GM21515 (cell line): ENCODE results near the gene LMAN2L.

Experiments used
- ATAC-seq: cut with Tn5 transposase; IDR thresholded peaks from one replicate; pipeline ENCODE4 v1.9.1; 2021; ENCODE audit not compliant: unreplicated experiment

LMAN2L gene, protein sequence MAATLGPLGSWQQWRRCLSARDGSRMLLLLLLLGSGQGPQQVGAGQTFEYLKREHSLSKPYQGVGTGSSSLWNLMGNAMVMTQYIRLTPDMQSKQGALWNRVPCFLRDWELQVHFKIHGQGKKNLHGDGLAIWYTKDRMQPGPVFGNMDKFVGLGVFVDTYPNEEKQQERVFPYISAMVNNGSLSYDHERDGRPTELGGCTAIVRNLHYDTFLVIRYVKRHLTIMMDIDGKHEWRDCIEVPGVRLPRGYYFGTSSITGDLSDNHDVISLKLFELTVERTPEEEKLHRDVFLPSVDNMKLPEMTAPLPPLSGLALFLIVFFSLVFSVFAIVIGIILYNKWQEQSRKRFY

DNA sequence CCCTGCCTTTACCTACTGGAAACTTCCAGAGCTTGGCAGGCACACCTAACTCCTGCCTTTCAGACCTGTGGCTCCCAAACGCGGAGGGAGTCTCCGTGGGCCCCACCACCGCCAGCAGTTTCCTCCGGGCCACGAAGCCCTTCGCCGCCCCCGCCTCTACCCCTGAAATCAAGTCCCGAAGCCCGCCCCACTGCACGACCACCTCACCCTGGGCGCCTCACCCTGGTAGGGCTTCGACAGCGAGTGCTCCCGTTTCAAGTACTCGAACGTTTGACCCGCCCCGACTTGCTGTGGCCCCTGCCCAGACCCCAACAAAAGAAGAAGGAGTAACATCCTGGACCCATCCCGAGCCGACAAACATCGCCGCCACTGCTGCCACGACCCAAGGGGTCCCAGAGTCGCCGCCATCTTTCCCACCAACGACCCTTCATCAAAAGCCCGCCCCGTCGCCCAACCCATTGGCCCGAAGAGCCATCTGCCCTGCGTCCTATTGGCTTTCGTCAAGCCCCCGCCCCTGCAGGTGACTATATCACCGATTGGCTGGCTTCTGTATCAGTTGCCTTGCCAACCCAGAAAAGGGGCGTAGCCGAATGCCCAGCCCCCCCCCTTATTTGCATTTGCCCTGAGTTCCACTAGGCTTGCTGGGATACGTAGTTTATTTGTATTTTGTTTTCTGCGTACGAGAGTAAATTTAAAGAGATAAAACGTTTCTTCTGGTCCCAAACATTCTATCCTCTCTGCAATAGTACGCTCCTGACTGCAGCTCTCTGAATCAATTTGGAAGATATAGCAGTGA, at the start of gene LMAN2L:
TSS of gene LMAN2L (minus strand) at position 432 of the 796 bp plus-strand sequence. CDS start at position 408, 24 bp downstream.
- ATAC-seq, result peak; percentile 97

DNA sequence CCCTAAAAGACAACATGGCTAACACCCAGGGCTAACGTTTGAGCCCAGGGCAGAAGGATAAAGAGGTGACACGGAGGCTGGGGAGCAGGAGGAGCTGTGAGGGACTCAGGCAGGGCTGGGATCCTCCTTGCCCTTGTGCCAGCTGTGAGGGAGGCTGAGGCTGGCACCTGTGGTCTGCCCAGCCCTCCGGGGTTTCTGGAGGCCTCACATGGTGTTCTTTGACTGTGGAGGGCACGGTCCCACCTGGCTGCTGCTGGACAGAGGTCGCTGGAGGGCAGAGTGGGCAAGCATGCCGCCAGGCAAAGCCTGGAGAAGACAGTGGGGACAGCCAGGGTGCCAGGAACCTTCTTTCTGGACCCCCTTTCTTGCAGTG, 49.4 kb upstream of the LMAN2L start:
- ATAC-seq, result no peak

DNA sequence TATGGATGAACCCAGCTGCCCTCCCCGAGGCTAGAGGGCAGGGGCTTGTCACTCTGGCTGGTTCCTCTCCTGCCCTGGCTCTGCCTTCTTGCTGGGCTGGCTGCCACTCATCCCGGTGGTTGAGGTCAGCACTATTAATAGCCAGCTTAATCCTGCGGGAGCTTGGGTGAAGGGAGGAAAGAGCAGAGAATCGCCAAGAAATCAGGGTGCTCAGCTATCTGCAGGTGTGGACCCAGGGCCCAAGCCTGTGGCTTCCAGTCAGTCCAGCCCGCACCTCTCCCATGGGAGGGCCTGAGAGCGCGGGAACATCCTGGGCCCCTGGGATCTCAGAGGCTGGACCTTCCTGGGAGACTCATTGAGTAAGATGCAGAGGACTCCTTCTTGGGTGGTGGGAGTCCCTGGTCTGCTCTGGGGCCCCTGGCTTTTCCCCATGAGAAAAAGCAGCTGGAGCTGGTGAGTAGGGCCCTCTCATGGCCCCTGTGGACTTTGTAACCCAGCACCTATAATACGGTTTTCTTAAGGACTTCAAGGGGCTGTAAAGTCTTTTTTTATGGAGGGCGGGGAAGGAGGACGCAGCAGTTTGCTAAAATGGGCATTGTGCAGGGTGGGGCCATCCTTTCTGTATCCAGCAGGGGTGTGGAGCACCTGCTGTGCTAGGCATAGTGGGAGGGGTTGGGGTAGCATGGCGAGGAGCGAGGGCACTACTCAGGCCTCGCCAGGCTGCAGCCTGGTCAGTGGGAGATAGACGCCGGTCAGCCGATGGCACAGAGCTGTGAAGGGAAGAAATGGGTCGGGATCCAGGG, 48.8 kb upstream of the LMAN2L start:
- ATAC-seq, result no peak

DNA sequence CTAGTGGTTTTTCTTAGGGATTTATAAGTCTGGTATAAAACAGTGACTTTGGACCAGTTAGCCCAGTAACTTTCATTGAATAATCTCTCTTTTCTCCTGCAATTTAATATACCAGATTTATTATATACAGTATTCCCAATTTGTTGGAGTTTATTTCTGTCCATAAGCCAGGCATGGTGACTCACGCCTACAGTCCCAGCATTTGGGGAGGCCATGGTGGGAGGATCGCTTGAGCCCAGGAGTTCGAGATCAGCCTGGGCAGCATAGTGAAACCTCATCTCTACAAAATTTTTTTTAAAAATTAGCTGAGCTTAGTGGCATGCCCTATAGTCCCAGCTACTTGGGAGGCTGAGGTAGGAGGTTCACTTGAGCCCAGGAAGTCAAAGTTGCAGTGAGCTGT, 47.5 kb upstream of the LMAN2L start:
- no peak for ATAC-seq

DNA sequence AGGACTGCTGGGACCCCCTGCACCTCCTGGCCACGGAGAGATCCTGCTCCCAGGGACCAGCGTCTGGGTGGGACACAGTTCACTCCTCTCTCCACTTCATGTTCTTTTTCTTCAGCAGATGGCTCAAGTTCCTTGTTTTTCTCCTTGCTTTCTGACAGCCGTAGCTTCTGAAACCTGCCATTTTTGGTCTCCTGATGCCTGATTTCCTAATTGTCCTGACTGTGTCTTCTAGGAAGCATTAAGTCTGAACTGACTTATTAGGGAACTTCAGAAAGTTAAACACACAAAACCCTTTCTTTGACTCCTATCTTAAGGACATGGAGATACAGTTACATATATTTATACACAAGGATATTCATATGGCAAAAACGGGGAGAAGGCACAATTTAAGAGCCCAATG, 43.5 kb upstream of the LMAN2L start:
- ATAC-seq, result no peak

DNA sequence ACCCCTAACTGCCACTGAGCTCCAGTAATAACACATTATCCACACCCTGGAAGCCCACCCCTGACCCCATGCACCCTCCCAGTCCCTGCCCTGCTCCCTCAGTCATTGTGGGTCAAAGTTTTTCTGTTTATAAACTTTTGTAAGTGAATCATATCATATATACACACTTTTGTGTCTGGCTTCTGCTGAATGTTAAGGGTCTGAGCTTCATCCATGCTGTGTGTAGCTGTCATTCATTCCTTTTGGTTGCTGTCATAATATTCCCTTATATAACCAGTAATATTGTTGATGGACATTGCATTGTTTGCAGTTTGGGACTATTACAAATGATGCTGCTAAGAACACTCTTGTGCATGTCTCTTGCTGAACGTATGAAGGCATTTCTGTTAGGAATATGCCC, 35.3 kb upstream of the LMAN2L start:
- ATAC-seq, result no peak

DNA sequence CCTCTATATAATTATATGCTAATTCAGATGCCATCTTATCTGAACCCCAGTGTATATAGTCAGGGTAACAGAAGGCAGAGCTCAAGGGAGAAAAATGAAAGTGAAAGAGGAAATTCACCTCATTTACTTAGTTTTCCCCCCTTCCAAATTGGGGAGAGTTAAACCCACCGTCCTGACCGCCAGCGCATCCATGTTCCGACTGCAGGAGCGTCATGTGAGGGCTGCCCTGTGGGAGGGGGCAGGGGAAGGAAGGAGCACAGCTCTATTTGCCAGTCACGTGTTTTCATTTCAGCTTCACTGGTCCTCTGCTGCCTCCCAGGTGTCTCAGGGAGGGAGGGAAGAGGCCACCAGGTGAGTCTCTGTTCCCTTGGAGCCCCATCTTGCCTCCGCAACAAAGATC, 34.1 kb upstream of the LMAN2L start:
- no peak for ATAC-seq

DNA sequence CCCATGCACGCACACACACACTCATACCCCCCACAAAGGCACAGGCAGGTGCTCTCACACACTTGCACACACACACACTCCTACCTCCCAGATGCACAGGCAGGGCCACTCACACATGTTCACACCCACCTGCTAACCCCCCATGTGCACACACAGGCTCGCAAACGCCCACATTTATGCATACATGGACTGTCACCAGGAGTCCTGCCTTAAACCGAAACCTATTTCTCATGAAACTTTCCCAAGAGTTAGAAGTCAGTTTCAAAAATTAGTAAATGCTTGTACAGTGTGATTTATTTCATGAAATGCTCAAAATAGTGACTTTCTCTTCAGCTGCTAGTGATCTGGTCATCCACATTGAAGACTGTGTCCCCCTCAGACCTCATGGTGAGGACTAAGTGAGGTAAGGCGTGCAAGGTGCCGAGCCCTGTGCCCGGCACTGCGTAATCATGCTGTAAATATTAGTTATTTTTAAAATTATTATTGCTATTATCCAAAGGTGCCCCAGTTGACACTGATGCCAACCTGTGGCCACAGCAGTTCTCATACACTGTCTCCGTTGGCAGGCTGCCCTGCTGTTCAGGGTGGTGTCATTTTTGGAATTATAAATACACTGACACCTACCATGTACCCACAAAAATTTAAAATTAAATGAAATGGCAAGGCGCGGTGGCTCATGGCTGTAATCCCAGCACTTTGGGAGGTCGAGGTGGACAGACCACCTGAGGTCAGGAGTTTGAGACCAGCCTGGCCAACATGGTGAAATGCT, 33.2 kb upstream of the LMAN2L start:
- no peak for ATAC-seq

DNA sequence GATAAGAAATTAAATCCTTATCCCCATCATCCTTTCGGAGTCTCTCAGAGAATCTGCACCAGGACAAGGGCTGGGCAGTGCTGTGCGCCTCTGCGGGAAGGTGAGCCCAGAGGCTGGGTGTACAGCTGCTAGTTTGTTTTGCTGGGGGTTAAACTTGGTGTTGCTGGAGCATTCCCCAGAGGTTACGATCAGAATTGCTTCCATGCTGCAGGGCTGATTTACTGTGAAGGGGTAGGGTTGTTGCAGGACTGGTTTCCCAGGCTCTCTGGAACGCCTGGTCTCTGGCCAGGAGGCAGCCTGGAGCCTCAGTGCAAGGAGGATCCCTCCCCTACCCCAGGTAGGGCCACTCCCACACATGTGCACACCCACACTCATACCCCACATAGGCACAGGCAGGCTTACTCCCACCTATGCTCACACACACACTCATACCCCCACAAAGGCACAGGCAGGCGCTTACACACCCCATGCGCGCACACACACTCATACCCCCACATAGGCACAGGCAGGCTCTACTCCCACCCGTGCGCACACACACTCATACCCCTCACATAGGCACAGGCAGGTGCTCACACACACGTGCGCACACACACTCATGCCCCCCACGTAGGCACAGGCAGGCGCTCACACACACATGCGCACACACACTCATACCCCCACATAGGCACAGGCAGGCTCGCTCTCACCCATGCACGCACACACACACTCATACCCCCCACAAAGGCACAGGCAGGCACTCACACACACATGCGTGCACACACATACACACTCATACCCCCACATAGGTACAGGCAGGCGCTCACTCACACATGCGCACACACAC, 32.1 kb upstream of the LMAN2L start:
- ATAC-seq, result no peak

DNA sequence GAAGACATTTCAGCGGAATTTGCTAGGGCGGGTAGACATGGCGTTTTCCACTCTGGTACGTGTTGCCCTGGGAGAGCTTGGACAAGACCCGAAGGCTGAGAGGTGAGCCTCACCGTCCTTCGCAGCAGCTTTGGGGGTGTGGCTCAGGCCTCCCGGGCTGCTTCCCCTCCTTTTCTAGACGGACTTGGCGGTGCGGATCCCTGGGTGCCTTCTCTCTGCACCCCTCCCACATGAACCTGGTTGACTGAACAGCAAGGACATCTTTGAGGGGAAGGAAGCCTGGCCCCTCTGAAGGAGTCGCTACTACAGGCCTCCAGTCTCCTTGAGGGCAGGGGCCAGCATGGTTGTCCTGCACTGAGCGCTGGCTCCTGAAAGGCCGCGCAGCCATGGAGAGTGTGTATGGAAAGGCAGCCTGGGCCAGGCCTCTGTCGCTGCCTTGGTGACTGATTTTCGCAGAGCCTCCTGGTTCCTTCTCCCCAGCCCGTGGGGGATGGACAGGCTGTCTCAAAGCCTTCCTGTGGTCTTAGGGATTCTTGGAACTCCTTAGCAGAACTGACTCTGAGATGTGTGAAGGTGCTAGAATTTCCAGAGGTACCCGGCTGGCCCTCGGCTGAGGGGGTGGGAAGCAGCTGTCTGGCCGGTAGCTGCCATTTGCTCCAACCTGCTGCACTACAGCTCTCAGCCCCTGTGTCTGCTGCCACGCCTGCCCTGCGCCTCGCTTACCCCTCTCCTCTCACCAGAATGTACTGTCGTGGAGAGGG, 30.8 kb upstream of the LMAN2L start:
- ATAC-seq, result no peak

DNA sequence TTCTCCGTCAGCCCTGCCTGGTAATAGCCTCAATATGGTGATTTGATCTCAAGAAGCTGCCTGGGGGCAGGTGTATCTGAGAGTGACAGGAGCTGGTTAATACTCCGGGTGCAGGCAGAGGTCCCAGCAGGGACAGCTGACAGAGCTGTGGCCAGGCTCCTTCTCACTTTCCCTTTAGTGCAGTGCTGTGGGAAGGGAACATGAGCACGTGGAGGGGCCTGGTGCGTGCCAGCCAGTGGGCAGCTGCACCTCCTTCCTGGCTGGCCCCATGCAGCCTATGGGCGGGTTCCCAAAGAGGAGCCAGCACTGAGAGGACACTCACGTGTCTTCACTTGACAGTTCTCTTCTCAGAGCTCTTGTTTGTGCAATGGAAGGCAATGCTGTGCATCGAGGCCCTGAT, 29.9 kb upstream of the LMAN2L start:
- ATAC-seq, result no peak

DNA sequence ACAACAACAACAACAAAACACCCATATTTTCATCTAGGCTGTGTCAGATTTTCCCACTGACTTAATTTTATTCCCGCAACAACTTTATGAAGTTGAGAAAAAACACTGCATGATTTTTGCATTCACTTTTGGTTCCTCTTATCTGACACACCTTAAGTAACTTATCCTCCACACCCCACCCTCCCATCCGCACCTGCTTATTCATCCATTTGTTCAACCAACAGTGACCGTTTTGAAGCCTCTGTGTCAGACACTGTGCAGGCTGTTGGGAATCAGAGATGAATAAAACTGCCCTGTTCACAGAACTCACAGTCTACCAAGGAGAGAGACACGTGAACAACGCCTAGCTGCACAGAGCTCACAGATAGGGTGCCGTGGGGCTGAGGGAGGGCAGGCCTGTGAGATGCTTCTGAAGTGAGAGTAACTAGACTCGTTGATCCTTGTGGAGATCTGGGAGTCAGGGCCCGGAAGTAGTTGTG, 28.3 kb upstream of the LMAN2L start:
- ATAC-seq, result no peak

DNA sequence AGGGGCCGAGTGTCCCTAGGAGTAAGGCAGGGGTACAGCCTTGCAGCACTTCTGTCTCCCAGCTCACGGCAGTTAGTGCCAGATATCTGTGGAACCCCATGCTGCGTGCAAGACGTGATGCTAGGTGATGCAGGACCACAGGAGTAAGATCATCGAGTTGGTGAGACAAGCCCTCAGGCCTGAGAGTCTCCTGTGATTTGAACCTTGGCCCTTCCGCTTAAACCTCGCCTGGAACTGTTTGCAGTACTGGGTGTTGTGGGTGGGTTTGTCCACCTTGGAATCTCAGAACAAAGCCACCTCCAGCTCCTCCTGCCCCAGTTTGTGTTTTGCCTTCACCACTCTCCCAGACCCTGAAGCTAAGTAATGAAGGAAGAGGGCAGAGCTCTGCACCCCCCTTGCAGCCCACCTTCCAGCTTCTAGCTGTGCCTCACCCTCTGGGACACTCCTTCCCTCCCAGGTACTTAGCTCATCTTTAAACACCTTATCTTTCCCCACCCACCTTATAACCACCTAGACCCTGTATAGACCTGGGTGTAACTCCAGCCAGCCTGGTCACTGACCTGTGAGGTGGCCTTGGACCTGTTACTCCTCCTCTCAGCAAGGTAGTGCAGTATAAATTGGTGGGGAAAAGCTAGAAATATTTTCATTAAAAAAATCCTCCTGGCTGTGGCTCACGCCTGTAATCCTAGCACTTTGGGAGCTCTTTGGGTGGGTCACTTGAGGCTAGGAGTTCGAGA, 27.4 kb upstream of the LMAN2L start:
- no peak for ATAC-seq

DNA sequence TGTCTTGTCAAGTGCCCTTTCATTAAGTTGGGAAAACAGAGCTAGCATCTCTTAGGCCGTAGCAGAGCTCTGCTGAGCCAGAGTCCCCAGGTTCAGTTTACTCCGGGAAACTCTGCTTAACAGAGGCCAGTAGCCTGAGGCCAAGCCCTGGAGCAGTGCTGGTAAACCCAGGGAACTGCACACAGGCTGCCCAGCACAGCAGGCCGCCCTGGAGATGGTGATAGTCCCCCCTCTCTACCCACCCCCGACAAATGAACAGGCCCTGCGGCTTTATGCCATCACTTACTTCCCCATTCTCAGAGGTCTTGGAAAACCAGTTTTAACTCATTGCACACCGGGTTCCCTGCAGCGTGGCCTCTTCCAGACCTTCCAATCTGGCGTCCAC, 24.4 kb upstream of the LMAN2L start:
- no peak for ATAC-seq

DNA sequence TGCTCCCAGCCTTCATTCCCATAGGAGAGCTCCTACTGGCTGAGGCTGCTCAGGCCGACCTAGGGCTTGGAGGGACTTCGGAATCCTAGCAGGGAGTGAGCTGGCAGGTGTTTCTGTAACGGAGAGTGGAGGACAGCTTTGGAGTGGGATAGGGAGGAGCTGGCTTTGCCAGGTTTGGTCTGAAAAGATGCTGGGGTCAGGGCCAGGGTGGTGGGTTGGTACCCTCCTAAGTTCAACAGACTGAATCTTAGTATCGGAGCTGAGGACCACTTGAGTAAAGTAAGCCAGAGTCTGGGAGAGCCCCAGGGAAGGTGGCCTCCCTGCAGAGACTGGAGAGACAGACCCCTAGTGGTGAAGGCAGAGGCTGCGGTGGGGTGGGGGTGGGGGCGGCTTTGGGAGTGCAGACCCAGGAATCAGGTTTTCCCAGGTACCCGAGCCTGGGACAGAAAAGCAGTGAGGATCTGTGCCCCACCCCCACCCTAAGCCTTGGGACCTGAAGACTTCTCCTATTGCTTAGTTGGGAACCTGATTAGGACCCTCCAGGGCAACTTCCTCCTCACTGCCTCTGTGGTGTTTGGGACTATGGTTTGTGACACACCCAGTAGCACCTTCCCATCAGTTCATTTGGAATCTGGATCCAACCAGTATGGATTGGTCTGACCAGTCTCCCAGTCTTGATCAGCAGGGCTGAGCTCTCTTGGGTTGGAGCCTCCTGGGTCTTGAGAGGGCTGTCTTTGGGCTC, 23.8 kb upstream of the LMAN2L start:
- no peak for ATAC-seq

DNA sequence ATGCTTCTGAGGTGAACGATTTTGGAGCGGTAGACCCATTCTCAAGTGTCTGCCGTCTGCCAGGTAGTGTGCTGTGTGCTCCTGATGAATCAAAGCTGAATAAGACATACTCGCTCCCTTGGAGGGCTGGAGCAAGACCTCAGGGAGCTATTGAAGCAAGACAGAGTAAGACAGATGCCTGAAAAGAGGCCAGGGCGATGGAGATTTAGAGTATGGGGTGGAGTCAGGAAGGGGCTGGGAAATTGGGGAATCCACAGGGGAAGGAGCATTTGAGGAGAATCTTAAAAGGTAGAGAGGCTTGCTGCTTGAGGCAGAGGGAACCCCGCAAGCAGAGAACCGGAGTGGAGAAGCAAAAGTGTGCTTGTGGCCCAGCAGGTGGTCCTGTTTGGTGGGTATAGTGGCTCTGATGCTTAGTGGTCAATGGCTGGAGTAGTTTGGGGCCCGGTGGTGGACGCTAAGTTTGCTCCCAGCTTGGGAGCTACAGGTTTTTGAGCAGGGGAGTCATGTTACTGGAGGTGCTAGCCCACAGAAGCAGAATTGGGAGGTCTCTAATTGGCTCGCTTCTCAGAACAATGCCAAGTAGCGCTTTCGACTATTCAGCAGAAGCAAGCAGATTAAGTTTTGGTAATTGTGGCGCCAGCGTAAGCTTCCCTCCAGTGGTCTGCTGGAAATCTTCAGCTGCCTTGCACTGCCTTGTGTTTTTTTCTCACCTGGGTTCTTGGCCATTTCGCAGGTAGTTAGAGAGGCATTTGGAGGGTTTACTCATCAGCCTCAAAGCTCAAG, 22.9 kb upstream of the LMAN2L start:
- ATAC-seq, result no peak
